CD14-positive monocyte (primary cell): Measurements from ENCODE around the gene R3HCC1L. TPM values are rescaled to one million over a fixed set of nuclear protein-coding genes. Genes with fewer than 3 reads are reported as not detected.

Experiments
- DNase-seq, 3 donors: peaks; one replicate each; pipeline ENCODE4 v3.0.0-alpha.2; 2011 to 2022
- H2AFZ ChIP-seq: 2 replicates; pipeline ENCODE4 v1.6.0; 2012; ENCODE audit warnings: mild to moderate bottlenecking, low read depth, low read length, inconsistent platforms; ENCODE audit not compliant: insufficient read depth, poor library complexity, severe bottlenecking
- H3K27ac ChIP-seq, 2 donors: 1 replicate in 1 of 2; 2 replicates in 1 of 2; pipeline ENCODE4 v1.5.1; 2012 to 2013; ENCODE audit warnings: low read length in 2 of 2, control low read depth in 1 of 2, inconsistent platforms in 1 of 2, low read depth in 1 of 2, mild to moderate bottlenecking in 1 of 2
- H3K27me3 ChIP-seq, 2 donors: one replicate each; pipeline versions ENCODE4 v1.6.0 to v1.6.1; 2011 to 2013; ENCODE audit warnings: low read length in 2 of 2; ENCODE audit not compliant: control insufficient read depth in 2 of 2, insufficient read depth in 2 of 2
- H3K36me3 ChIP-seq, 2 donors: replicated peaks in 1 of 2; 1 replicate in 1 of 2; 2 replicates in 1 of 2; pipeline versions ENCODE4 v1.5.1 to v1.6.1; 2012 to 2013; ENCODE audit warnings: low read length in 2 of 2, control low read depth in 1 of 2, inconsistent platforms in 1 of 2, mild to moderate bottlenecking in 1 of 2; ENCODE audit not compliant: insufficient read depth in 2 of 2, control insufficient read depth in 1 of 2
- H3K4me1 ChIP-seq, 2 donors: 1 replicate in 1 of 2; 2 replicates in 1 of 2; pipeline versions ENCODE4 v1.5.1 to v1.6.1; 2012 to 2013; ENCODE audit warnings: low read length in 2 of 2, control low read depth in 1 of 2, inconsistent platforms in 1 of 2, mild to moderate bottlenecking in 1 of 2, moderate library complexity in 1 of 2; ENCODE audit not compliant: insufficient read depth in 2 of 2, control insufficient read depth in 1 of 2
- H3K4me2 ChIP-seq: replicated peaks from 2 replicates; pipeline ENCODE3; 2012; ENCODE audit warnings: low read length, moderate library complexity, mild to moderate bottlenecking; ENCODE audit not compliant: poor library complexity, severe bottlenecking; ENCODE audit errors: extremely low read depth
- H3K4me3 ChIP-seq, 3 experiments: fragments of 200-600 bp in 1 of 3; sonication (generic) in 1 of 3; replicated peaks in 1 of 3; 1 replicate in 2 of 3; 2 replicates in 1 of 3; pipeline ENCODE4 v1.5.1; 2011 to 2013; ENCODE audit warnings: low read length in 3 of 3, mild to moderate bottlenecking in 3 of 3, control low read depth in 2 of 3, low read depth in 2 of 3, inconsistent platforms in 1 of 3, moderate library complexity in 1 of 3
- H3K79me2 ChIP-seq: 2 replicates; pipeline ENCODE4 v1.6.0; 2012; ENCODE audit warnings: mild to moderate bottlenecking, control low read depth, inconsistent platforms, low read length, moderate library complexity; ENCODE audit not compliant: insufficient read depth
- H3K9ac ChIP-seq: 2 replicates; pipeline ENCODE4 v1.6.0; 2017; ENCODE audit warnings: low read length, mild to moderate bottlenecking; ENCODE audit not compliant: insufficient read depth, poor library complexity, severe bottlenecking
- H3K9me3 ChIP-seq, 2 donors: replicated peaks in 1 of 2; 1 replicate in 1 of 2; 2 replicates in 1 of 2; pipeline versions ENCODE4 v1.5.1 to v1.6.1; 2012 to 2013; ENCODE audit warnings: low read length in 2 of 2, control low read depth in 1 of 2; ENCODE audit not compliant: control insufficient read depth in 1 of 2, insufficient read depth in 1 of 2
- H4K20me1 ChIP-seq: 2 replicates; pipeline ENCODE4 v1.6.0; 2012; ENCODE audit warnings: mild to moderate bottlenecking, low read length, control low read depth, moderate library complexity; ENCODE audit not compliant: insufficient read depth
- H3K27ac Mint-ChIP-seq, 7 donors: one replicate each; pipeline ENCODE4 v1.8.0; 2020; ENCODE audit warnings: mild to moderate bottlenecking in 7 of 7, mixed read lengths in 7 of 7, moderate library complexity in 6 of 7, inconsistent platforms in 2 of 7
- H3K27me3 Mint-ChIP-seq, 3 donors: one replicate each; pipeline ENCODE4 v1.8.0; 2021 to 2022; ENCODE audit warnings: low read depth in 3 of 3, mild to moderate bottlenecking in 3 of 3, mixed read lengths in 3 of 3, moderate library complexity in 3 of 3, inconsistent platforms in 1 of 3
- H3K36me3 Mint-ChIP-seq, 2 donors: one replicate each; pipeline ENCODE4 v1.8.0; 2020; ENCODE audit warnings: mixed read lengths in 2 of 2, inconsistent platforms in 1 of 2, mild to moderate bottlenecking in 1 of 2
- H3K4me1 Mint-ChIP-seq: one replicate; pipeline ENCODE4 v1.8.0; 2020; ENCODE audit warnings: mild to moderate bottlenecking, mixed read lengths
- H3K4me3 Mint-ChIP-seq, 2 donors: one replicate each; pipeline ENCODE4 v1.8.0; 2020; ENCODE audit warnings: mild to moderate bottlenecking in 2 of 2, mixed read lengths in 2 of 2, moderate library complexity in 1 of 2
- H3K9me3 Mint-ChIP-seq, 7 donors: one replicate each; pipeline ENCODE4 v1.8.0; 2020 to 2022; ENCODE audit warnings: mixed read lengths in 7 of 7, mild to moderate bottlenecking in 6 of 7, moderate library complexity in 6 of 7, inconsistent platforms in 2 of 7
- WGBS: methylation state at CpG from one replicate; pipeline ENCODE4 v1.1.5; 2013; ENCODE audit warnings: missing lambda C conversion rate; ENCODE audit not compliant: insufficient coverage; 5-methylcytosine and 5-hydroxymethylcytosine counted together
- intact Hi-C, 2 donors: fragments of 100-400 bp; cut with micrococcal nuclease; formaldehyde crosslinking; loops; one replicate each; pipeline versions ENCODE4 v1.15.0 to v1.15.1; 2023
- polyA plus RNA-seq, 3 donors: library from polyadenylated mRNA; depleted of rRNA in 1 of 3; unstranded in 2 of 3; stranded (reverse) in 1 of 3; fragments of 300-500 nt in 2 of 3; fragments of >200 nt in 1 of 3; fragmentation: Illumina TruSeq in 2 of 3; gene quantifications; 1 replicate in 2 of 3; 2 replicates in 1 of 3; pipeline ENCODE4 v1.2.3, GENCODE V29; 2012 to 2021
- TF ChIP-seq, protein P1 (sequence below): fragments of 200-600 bp; IDR thresholded peaks from one replicate; pipeline ENCODE4 v1.8.0; 2022; ENCODE audit warnings: antibody characterized with exemption, mild to moderate bottlenecking

Gene R3HCC1L
- polyA plus RNA-seq, 3 donors: 2.6 to 13.8 (median 2.7) TPM

DNA sequence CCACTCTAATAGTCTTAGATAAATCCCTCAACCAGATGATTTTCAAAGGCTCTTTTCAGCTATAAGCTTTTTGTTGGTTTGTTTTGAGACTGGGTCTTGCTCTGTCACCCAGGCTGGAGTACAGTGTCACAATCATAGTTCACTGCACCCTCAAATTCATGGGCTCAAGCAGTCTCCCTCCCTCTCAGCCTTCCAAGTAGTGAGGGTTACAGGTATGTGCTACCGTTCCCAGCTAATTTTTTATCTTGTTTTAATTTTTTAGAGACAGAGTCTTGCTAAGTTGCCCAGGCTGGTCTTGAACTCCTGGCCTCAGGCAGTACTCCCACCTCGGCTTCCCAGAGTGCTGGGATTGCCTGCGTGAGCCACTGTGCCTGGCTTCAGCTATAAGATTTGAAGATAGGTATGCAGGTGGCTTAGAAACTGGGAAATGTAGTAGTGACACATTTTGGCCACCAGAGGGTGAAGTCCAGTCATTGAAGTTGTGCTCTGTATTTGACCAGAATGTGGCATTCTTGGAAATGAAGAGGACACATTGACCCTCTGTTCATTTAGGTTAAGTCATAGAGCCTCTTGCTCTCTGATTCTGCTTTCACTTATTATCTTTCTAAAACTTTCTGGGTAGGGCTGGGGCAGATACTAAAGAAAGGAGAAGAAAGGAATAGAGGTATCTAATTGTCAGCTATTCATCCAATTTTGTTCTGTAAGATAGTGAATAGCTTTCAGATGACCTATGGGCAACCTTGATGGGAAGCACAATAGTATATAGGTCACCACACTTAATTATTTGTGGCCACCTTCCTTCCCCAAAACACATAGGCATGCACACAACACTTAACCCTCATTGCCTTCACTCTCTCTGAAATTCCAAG is 36.0 kb downstream of the R3HCC1L start:
- no peak overlapping the region for H3K4me3 ChIP-seq
- no peaks in the 10 kb centered on the region for H3K4me1 Mint-ChIP-seq
- H3K79me2 ChIP-seq: peaks cover 20% of the 10 kb centered on the region
- no peak overlapping the region for H3K9ac ChIP-seq
- no peaks in the 10 kb centered on the region for H3K27me3 Mint-ChIP-seq
- H3K9me3 ChIP-seq: no peaks in the 10 kb centered on the region
- H3K27ac ChIP-seq: no peak overlapping the region
- 36% methylated on average over 2 of the region's 3 CpGs for WGBS
- H3K4me2 ChIP-seq: no peak overlapping the region
- H3K4me1 ChIP-seq: no peaks in the 10 kb centered on the region
- H3K36me3 ChIP-seq: peaks cover 47 to 99% of the 10 kb centered on the region in 2 donors
- no peaks in the 10 kb centered on the region for H3K9me3 Mint-ChIP-seq
- TF ChIP-seq, protein P1, sequence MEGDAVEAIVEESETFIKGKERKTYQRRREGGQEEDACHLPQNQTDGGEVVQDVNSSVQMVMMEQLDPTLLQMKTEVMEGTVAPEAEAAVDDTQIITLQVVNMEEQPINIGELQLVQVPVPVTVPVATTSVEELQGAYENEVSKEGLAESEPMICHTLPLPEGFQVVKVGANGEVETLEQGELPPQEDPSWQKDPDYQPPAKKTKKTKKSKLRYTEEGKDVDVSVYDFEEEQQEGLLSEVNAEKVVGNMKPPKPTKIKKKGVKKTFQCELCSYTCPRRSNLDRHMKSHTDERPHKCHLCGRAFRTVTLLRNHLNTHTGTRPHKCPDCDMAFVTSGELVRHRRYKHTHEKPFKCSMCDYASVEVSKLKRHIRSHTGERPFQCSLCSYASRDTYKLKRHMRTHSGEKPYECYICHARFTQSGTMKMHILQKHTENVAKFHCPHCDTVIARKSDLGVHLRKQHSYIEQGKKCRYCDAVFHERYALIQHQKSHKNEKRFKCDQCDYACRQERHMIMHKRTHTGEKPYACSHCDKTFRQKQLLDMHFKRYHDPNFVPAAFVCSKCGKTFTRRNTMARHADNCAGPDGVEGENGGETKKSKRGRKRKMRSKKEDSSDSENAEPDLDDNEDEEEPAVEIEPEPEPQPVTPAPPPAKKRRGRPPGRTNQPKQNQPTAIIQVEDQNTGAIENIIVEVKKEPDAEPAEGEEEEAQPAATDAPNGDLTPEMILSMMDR: peak; percentile 88
- DNase-seq: peak; percentile 11 to 31 (median 27)
- H3K27ac Mint-ChIP-seq: no peak overlapping the region
- no peak overlapping the region for H2AFZ ChIP-seq
- H3K4me3 Mint-ChIP-seq: no peak overlapping the region
- peaks cover 51 to 71% of the 10 kb centered on the region in 2 donors for H3K36me3 Mint-ChIP-seq
- intact Hi-C loops: loop anchor here in 1 of 2 donors (10.0 kb wide), 2 partner anchors 134 to 164 kb away; no protein-coding TSS in a partner anchor
- no peaks in the 10 kb centered on the region for H3K27me3 ChIP-seq
- peaks cover 96% of the 10 kb centered on the region for H4K20me1 ChIP-seq

DNA sequence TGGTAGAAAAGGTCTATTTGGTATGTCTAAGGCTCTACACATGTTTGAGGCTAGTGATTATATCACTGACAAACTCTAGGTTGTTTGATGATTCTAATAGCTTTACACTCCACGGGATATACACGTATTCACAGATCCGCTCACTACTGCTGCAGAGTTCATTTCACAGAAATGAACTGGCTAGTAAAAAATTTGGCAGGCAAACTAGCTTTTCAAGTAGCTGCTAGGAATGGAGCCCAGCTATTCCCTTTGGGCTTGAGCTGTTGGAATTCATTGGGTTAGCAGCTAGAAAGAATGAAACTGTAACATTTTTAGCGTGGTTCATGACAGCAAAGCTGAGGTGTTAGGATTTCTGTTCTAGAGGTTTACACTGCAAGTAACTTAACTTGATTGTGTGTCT is 37.6 kb downstream of the R3HCC1L start:
- no peak overlapping the region for H3K4me2 ChIP-seq
- H3K36me3 ChIP-seq: peaks cover 33 to 92% of the 10 kb centered on the region in 2 donors
- peaks cover 27% of the 10 kb centered on the region for H3K79me2 ChIP-seq
- no peaks in the 10 kb centered on the region for H3K9me3 Mint-ChIP-seq
- no peak overlapping the region for H3K4me3 Mint-ChIP-seq
- peaks cover 92% of the 10 kb centered on the region for H4K20me1 ChIP-seq
- H3K4me3 ChIP-seq: no peak overlapping the region
- no peaks in the 10 kb centered on the region for H3K27me3 ChIP-seq
- no peak for DNase-seq
- peaks cover 44 to 62% of the 10 kb centered on the region in 2 donors for H3K36me3 Mint-ChIP-seq
- intact Hi-C loops: loop anchor here in 1 of 2 donors (10.0 kb wide), 2 partner anchors 133 to 163 kb away; no protein-coding TSS in a partner anchor
- H3K4me1 Mint-ChIP-seq: no peaks in the 10 kb centered on the region
- H3K27me3 Mint-ChIP-seq: no peaks in the 10 kb centered on the region
- H3K27ac Mint-ChIP-seq: no peak overlapping the region
- H3K9ac ChIP-seq: no peak overlapping the region
- no peak overlapping the region for H3K27ac ChIP-seq
- no peak overlapping the region for H2AFZ ChIP-seq
- 100% methylated on average over 4 of the region's 4 CpGs for WGBS
- no peaks in the 10 kb centered on the region for H3K4me1 ChIP-seq
- no peaks in the 10 kb centered on the region for H3K9me3 ChIP-seq
- TF ChIP-seq, protein P1: no peak
